HG02642 (cell line): ENCODE measurements around the gene SFMBT1.

Experiments used
- ATAC-seq: cut with Tn5 transposase; IDR thresholded peaks from one replicate; pipeline ENCODE4 v1.9.1; 2021; ENCODE audit warnings: mild to moderate bottlenecking; ENCODE audit not compliant: unreplicated experiment, poor library complexity

The SFMBT1 gene

DNA sequence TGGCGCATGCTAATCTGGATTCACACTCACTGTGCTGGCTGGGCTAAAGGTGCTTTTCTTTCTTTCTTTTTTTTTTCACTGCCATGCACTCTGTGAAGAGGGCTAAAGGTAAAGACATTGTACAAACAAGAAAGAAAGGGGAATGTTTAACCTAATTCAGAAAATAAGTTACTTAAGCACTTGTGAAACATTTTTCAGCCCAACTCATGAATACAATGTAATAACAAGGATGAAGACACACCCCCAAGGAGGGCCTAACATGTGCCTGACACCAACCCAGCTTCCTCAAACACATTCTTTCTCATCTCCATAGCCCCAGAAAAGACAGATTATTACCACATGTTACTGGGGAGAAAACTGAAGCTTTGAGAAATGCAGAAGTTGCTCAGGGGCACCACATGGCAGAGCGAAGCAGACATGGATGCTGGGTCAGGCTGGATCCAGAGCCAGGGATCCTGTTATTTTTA, 154.2 kb downstream of the SFMBT1 start:
- no peak for ATAC-seq

DNA sequence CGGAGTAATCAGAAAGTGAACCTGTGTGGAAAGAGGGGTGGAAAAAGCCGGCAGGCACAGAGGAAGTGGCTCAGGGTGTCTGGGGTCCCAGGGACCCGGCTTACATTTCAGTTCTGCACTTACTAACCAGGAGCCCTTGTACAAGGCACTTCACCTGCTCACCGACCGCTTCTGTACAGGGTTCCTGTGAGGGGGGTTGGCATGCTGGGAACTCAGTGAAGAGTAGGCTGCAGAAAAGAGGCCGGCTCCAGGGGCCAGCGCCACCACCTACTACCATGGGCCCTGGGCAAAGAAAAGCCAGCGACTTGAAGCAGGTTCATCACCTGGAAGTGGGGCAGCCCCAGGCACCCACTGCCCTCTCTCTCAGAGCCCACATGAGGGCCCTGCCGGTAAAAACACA, 154.7 kb downstream of the SFMBT1 start:
- no peak for ATAC-seq

DNA sequence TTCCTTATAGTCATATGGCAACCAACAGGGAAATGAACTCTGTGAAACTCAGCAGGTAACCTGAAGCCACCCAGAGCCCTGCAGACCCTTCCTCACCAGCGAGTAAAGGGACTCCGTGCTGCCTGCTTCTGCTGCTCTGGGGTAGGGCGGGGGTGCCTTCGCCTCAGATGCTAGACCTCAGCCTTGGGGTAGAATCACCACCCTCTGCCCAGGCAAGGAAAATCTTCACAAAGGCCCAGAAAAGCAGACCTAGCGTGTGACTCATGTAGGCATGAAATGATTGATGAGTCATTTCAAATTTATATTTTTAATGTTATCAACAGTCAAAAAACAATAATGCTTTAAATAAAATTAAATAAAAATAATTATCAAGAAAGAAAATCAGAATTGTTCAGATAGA, 155.1 kb downstream of the SFMBT1 start:
- no peak for ATAC-seq

- no peak for ATAC-seq
Measured at GRCh38 chr3:52889901-52890300, 156.0 kb downstream of the SFMBT1 start.

- ATAC-seq: no peak
Measured at GRCh38 chr3:52887166-52887565, 158.7 kb downstream of the SFMBT1 start.

- ATAC-seq: no peak
Measured at GRCh38 chr3:52886049-52886730, 159.7 kb downstream of the SFMBT1 start.

- no peak for ATAC-seq
Measured at GRCh38 chr3:52882377-52882776, 163.5 kb downstream of the SFMBT1 start.

- ATAC-seq: no peak
Measured at GRCh38 chr3:52881871-52882270, 164.0 kb downstream of the SFMBT1 start.

DNA sequence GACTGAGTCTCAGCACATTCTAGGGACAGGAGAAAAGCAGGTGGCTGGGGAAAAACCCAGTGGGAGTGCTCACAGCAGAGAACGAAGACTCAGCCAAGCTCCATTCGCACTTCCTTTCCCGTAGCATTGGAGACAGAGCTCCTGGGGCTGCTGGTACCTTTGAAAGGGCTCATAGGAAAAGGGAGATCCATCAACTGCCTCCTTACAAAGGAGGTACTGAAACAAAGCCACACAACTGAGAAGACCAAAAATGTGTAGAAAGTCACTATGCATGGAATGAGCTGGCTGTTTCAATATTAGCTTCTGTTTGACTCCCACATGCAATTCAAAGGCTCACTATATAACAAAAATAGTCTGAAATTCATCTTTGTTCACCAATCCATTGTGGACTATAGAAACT, 165.4 kb downstream of the SFMBT1 start:
- ATAC-seq: peak; percentile 65

DNA sequence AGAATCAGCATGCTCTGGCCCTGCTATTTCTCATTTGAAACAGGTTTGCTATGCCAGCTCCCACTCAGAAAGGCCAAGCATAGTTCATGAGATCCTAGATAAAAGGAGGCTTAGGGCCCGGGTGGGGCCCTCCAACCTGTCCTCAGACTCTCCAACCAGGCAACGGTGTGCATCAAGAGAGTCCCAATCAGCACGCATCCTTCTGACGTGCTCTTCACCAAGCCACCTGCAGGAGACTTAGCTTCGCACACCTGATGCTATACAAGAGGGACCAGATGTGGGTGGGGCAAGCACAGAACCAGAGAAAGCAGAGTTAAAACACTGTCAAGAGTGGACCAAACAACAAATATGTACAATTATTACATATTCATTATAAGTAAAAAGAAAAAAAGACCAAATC, 165.8 kb downstream of the SFMBT1 start:
- ATAC-seq: peak; percentile 7

GRCh38 chr3:52879581-52879980, 166.3 kb downstream of the SFMBT1 start:
- no peak for ATAC-seq

DNA sequence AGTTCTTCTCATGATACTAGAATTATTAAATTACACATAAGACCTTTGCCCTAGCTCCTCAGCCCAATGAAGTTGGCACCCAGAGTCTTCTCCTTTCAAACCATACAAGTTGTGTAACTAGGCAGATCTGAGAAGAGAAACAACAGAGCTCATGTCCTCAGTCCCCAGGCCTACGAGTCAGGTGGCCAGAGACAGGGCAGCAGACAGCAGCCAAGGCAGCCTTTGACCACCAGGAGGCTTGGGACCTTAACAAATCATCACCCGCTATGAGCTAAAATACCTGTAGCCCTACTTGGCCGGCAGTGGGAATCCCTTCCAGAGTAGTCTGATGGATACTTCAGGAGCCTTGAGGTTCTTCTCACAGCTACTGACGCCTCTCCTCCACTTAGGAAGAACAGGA, 166.8 kb downstream of the SFMBT1 start:
- ATAC-seq: no peak

DNA sequence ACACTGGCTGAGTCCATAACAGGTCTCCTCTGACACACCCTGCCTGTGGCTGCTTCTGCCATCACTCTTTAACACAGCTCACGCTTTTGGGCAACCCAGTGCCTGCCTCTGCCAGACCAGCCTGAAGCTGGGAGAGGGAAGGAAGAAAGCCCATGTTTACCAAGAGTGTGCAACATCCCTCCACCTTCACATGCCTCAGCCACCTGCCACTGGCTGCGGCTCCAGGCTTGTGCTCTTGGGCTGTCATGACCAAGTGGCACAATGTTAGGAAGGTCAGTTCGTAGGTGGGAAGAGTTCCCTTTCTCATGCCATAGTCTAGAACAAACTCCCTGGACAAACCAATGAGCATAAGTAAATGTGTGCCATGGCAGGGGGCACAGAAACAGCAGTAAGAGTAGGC, 168.8 kb downstream of the SFMBT1 start:
- ATAC-seq: no peak

DNA sequence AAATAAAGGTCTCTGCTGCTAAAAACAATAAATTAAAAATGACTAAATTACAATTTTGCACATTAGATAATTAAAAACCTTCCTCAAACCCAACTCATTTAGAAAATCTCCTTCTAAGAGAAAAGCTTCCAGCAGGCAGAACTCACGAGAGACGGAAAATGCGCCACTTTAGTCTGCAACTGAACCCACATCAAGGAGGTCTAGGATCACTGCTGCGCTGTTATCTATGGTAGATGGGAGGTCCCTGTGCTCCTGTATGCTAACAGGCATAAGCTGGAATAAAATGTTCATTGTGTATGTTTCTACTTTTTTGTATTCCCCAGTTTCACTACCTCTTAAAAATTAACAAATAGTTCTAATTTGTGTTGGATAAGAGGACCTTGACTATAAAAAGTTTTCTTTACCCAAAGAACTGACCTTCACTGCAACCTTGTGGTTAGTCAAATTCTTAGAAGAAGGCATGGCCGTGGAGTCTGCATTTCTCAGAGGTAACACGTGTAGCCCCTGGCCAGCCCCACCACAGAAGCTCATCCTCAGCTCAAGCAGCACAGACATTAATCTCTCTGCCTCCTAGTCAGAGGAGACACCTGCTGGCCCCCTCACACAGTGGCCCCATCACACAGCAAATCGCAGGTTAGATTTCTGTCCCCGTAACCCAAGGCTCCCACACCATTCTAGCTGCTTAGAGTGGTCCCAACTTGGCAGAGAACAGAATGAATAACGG, 170.8 kb downstream of the SFMBT1 start:
- no peak for ATAC-seq

DNA sequence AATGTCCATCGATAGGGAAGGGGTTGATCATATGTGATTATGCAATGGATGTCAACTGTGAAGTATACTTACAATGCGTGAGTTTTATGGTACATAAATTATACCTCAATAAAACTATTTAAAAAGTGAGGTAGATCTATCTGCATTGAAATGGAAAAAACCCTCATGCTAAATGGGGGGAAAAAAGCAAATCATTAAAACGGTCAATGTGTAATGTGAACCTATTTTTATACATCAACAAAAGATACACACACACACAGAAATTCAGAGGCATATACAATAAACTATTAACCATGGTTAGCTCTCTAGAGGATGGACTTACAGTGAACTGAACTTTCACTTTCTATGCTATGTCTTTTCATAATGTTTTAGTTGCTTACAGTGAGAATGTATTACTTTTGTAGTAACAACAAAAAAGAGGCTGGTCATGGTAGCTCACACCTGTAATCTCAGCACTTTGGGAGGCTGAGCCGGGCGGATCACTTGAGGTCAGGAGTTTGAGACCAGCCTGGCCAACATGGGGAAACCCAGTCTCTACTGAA, 171.6 kb downstream of the SFMBT1 start:
- ATAC-seq: no peak

GRCh38 chr3:52873433-52874159, 172.3 kb downstream of the SFMBT1 start:
- ATAC-seq: no peak

DNA sequence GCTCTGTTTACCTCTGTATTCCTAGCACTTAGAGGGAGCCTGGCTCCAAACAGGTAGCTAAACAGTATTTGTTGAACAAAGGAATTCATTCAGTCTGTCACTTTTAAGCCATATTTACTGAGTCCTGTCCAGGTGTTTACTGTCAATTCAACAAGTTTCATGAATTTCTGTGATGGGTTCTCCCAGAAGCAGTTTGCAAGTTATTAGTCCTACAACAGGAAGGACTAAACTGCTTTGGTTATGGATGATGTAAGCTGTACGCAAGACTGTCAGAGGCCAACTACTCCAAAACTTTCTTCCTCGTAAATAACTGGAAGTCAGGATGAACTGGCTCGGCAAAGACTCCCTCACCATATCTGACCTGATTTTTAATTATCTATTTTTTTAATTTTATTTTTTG, 173.6 kb downstream of the SFMBT1 start:
- no peak for ATAC-seq

GRCh38 chr3:52871761-52872160, 174.1 kb downstream of the SFMBT1 start:
- no peak for ATAC-seq

DNA sequence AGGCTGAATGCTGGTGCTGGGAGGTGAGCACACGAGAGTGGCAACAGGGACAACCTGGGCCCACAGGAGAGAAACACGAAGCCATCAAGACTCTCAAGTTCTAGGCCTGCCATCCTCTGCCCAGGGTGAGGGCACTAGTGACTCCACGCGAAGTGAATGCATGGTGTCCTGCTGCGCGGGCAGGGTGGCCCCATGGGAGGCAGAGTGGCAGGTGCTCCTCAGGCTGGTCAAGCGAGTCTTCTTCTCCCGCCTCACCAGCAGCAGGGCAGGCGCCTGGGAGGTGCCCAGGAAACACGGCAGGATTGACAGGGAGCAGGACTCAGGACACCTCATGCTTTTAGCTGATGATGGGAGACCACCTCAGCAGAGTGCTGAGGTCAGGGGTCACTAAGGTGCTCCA, 175.4 kb downstream of the SFMBT1 start:
- no peak for ATAC-seq

DNA sequence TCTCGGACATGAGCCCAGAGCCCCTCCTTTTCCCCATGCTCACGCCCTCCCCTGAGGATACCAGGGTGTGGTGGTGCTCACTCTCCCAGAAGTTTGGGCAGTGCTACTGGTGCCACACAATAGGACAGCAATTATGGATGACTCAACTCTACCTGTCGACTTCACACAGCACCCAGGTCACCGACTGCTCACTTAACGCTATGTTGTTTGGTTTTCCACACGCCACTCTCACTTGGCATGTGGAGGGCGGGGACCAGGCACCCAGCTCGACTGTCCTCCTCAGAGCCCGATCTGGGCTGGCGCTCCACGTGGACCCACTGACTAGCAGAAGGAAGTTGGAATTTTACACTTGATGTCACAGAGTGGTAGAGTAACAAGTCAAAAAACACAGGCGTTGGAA, 179.4 kb downstream of the SFMBT1 start:
- no peak for ATAC-seq

DNA sequence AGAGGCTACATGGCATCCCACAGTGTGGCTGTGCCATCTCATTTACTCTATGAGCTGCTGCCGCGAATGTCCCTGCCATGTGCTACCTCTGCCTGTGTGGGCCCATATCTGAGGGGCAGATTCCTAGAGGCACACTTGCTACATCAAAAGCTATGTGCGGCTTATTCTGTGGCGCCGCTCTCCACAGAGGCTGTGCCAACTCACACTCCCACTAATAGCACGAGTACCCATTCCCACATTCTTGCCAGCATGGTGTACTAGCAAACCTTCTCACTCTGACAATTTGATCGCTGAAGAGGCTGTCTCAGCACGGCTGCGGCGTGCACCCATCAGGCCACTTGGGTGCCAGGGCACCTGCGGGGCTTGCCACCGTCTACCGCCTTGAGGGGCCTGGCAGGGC, 179.9 kb downstream of the SFMBT1 start:
- no peak for ATAC-seq
